HepG2 (cell line): ENCODE data around the gene AKAP12. TPM values are rescaled to one million over a fixed set of nuclear protein-coding genes. Genes with fewer than 3 reads are reported as not detected.

Experiments
- AHDC1 ChIP-seq: sonication (generic); formaldehyde crosslinking; IDR thresholded peaks from 2 replicates; pipeline ENCODE4 v1.5.1; 2020; ENCODE audit warnings: mild to moderate bottlenecking, missing genetic modification reagents, borderline replicate concordance
- ARNT ChIP-seq: fragments of 450-650 bp; IDR thresholded peaks from 2 replicates; pipeline ENCODE4 v1.6.1; 2017
- CHD2 ChIP-seq: IDR thresholded peaks from 2 replicates; pipeline ENCODE4 v1.6.1; 2011; ENCODE audit warnings: low read depth, low read length, improper control_type of control experiment
- RFXANK ChIP-seq: IDR thresholded peaks from 2 replicates; pipeline ENCODE4 v1.6.1; 2016
- SIN3B ChIP-seq: fragments of 150-350 bp; IDR thresholded peaks from 2 replicates; pipeline ENCODE4 v1.6.1; 2014; ENCODE audit warnings: low read length
- THAP9 ChIP-seq: sonication (generic); formaldehyde crosslinking; IDR thresholded peaks from 2 replicates; pipeline ENCODE4; 2020; ENCODE audit warnings: missing genetic modification reagents, mild to moderate bottlenecking, borderline replicate concordance
- ZC3H4 ChIP-seq: sonication (generic); formaldehyde crosslinking; IDR thresholded peaks from 2 replicates; pipeline ENCODE4 v1.4.0; 2020; ENCODE audit warnings: missing genetic modification reagents, borderline replicate concordance
- ZNF160 ChIP-seq: sonication (generic); formaldehyde crosslinking; IDR thresholded peaks from 2 replicates; pipeline ENCODE4 v1.8.0; 2022; ENCODE audit warnings: mild to moderate bottlenecking, inconsistent platforms, missing genetic modification reagents
- ZNF501 ChIP-seq: sonication (generic); formaldehyde crosslinking; IDR thresholded peaks from 2 replicates; pipeline ENCODE4 v1.5.1; 2020; ENCODE audit warnings: mild to moderate bottlenecking, moderate library complexity, missing genetic modification reagents
- ZNF567 ChIP-seq: sonication (generic); formaldehyde crosslinking; IDR thresholded peaks from 2 replicates; pipeline ENCODE4 v1.8.1; 2023; ENCODE audit warnings: mild to moderate bottlenecking, missing genetic modification reagents, borderline replicate concordance
- ZNF619 ChIP-seq: sonication (generic); formaldehyde crosslinking; IDR thresholded peaks from 2 replicates; pipeline ENCODE4 v1.4.0; 2020; ENCODE audit warnings: mild to moderate bottlenecking, missing genetic modification reagents
- ZNF775 ChIP-seq: sonication (generic); formaldehyde crosslinking; IDR thresholded peaks from 2 replicates; pipeline ENCODE4 v1.4.0; 2020; ENCODE audit warnings: missing genetic modification reagents, mild to moderate bottlenecking, moderate library complexity, borderline replicate concordance
- ZSCAN21 ChIP-seq: sonication (generic); formaldehyde crosslinking; IDR thresholded peaks from 2 replicates; pipeline ENCODE4 v1.8.0; 2022; ENCODE audit warnings: mild to moderate bottlenecking, missing genetic modification reagents, moderate library complexity, borderline replicate concordance
- ZSCAN29 ChIP-seq: sonication (generic); formaldehyde crosslinking; conservative IDR thresholded peaks from 2 replicates; pipeline ENCODE4 v1.4.0; 2020; ENCODE audit warnings: mild to moderate bottlenecking, missing genetic modification reagents
- polyA plus RNA-seq, 8 experiments: library from polyadenylated mRNA; depleted of rRNA in 3 of 8; stranded (reverse) in 7 of 8; unstranded in 1 of 8; fragments of >200 nt; fragmentation: Illumina TruSeq in 4 of 8; extraction: Trizol in 4 of 8; gene quantifications; 2 replicates each; pipeline versions ENCODE4 v1.2.1 to v1.2.3, GENCODE V29; 2011 to 2016; ENCODE audit warnings: low read depth in 4 of 8, missing spikeins in 1 of 8, mixed read lengths in 1 of 8; ENCODE audit not compliant: insufficient read depth in 1 of 8
- total RNA-seq, 5 experiments: library from RNA; depleted of rRNA; stranded (reverse); fragments of >200 nt; fragmentation: Illumina TruSeq; extraction: Trizol; gene quantifications; 2 replicates each; pipeline ENCODE4 v1.2.3, GENCODE V29; 2016; ENCODE audit warnings: low read depth in 1 of 5
- TF ChIP-seq, protein P1 (sequence below): sonication (generic); formaldehyde crosslinking; IDR thresholded peaks from 2 replicates; pipeline ENCODE4 v1.5.0; 2020; ENCODE audit warnings: mild to moderate bottlenecking, missing genetic modification reagents, borderline replicate concordance
- TF ChIP-seq, protein P2 (sequence below): sonication (generic); formaldehyde crosslinking; IDR thresholded peaks from 2 replicates; pipeline ENCODE4 v1.5.1; 2020; ENCODE audit warnings: mild to moderate bottlenecking, moderate library complexity, missing genetic modification reagents

Gene AKAP12
- total and polyA plus RNA-seq, 2 of the 13 experiments (the other 11 are each of a cell fraction or from before 2014, with no cell fraction given): 10.6 to 19.0 TPM

- TF ChIP-seq AHDC1 (CRISPR knock-in tag) (peak; percentile 16; the same call in 1 of the 2 replicates), ZC3H4 (no peak), ZNF619 (0 out of 2 replicates have a peak, but pooled peaks have one; percentile 43), ZNF501 (peak; percentile 69; the same call in 1 of the 2 replicates), ZNF160 (CRISPR knock-in tag) (0 out of 2 replicates have a peak, but pooled peaks have one; percentile 34), ARNT (no peak), ZSCAN29 (CRISPR knock-in tag) (0 out of 2 replicates have a peak, but pooled peaks have one; percentile 60), SIN3B (no peak), RFXANK (no peak), ZNF775 (no peak), ZSCAN21 (0 out of 2 replicates have a peak, but pooled peaks have one; percentile 29), ZNF567 (CRISPR knock-in tag) (0 out of 2 replicates have a peak, but pooled peaks have one; percentile 42), THAP9 (CRISPR knock-in tag) (no peak), CHD2 (no peak)
- TF ChIP-seq, protein P1, sequence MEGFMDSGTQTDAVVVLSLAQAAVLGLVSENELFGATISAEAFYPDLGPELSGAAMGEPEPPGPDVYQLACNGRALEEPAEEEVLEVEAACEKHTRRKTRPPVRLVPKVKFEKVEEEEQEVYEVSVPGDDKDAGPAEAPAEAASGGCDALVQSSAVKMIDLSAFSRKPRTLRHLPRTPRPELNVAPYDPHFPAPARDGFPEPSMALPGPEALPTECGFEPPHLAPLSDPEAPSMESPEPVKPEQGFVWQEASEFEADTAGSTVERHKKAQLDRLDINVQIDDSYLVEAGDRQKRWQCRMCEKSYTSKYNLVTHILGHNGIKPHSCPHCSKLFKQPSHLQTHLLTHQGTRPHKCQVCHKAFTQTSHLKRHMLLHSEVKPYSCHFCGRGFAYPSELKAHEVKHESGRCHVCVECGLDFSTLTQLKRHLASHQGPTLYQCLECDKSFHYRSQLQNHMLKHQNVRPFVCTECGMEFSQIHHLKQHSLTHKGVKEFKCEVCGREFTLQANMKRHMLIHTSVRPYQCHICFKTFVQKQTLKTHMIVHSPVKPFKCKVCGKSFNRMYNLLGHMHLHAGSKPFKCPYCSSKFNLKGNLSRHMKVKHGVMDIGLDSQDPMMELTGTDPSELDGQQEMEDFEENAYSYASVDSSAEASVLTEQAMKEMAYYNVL (CRISPR knock-in tag): 0 out of 2 replicates have a peak, but pooled peaks have one; percentile 58
- TF ChIP-seq, protein P2, sequence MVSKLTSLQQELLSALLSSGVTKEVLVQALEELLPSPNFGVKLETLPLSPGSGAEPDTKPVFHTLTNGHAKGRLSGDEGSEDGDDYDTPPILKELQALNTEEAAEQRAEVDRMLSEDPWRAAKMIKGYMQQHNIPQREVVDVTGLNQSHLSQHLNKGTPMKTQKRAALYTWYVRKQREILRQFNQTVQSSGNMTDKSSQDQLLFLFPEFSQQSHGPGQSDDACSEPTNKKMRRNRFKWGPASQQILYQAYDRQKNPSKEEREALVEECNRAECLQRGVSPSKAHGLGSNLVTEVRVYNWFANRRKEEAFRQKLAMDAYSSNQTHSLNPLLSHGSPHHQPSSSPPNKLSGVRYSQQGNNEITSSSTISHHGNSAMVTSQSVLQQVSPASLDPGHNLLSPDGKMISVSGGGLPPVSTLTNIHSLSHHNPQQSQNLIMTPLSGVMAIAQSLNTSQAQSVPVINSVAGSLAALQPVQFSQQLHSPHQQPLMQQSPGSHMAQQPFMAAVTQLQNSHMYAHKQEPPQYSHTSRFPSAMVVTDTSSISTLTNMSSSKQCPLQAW (CRISPR knock-in tag): 0 out of 2 replicates have a peak, but pooled peaks have one; percentile 20
Observed at GRCh38 chr6:151209071-151209831, 30.5 kb upstream of the AKAP12 start (continued).
